Measurements from ENCODE around the gene SPTBN1.

- no peak for TF ChIP-seq CTCF (IDR thresholded peaks at IDR 0.05)
- TF ChIP-seq POLR2A (IDR thresholded peaks at IDR 0.05; ENCODE audit: low read length) = no peak
These were observed 142.5 kb downstream of the SPTBN1 start for GRCh38 chr2:54598347-54599325.
